HL-60 (cell line): ENCODE measurements around the gene DYNC1LI2.
"Not testable (repeated sequence)": the region's sequence is repeated elsewhere in the genome, so short reads cannot be mapped to it uniquely, and the experiment has no call there.

Experiments
- DNase-seq, 2 experiments: peaks; one replicate each; pipeline ENCODE4 v3.0.0-alpha.2; 2010 to 2020; ENCODE audit warnings: low read depth in 1 of 2, low spot score in 1 of 2
- H3K27ac ChIP-seq: fragments of 250-450 bp; sonication (Bioruptor Pico); replicated peaks from 2 replicates; pipeline ENCODE4 v1.5.1; 2020; ENCODE audit warnings: mild to moderate bottlenecking, moderate library complexity
- H3K27me3 ChIP-seq: fragments of 250-450 bp; sonication (Bioruptor Pico); 2 replicates; pipeline ENCODE4 v1.5.1; 2021; ENCODE audit warnings: mild to moderate bottlenecking, moderate library complexity; ENCODE audit not compliant: insufficient read depth, poor library complexity, severe bottlenecking
- H3K4me3 ChIP-seq: replicated peaks from 2 replicates; pipeline ENCODE4 v1.5.1; 2011; ENCODE audit warnings: mild to moderate bottlenecking, control low read depth, low read length; ENCODE audit not compliant: insufficient read depth
- CTCF ChIP-seq: IDR thresholded peaks from one replicate; pipeline ENCODE4 v1.5.1; 2011; ENCODE audit warnings: low read length, control low read depth, inconsistent platforms; ENCODE audit not compliant: insufficient read depth
- GABPA ChIP-seq: IDR thresholded peaks from 2 replicates; pipeline ENCODE4 v1.6.1; 2012; ENCODE audit warnings: low read depth
- POLR2AphosphoS5 ChIP-seq: IDR thresholded peaks from 2 replicates; pipeline ENCODE4 v1.6.1; 2012; ENCODE audit warnings: low read depth
- SPI1 ChIP-seq: IDR thresholded peaks from 2 replicates; pipeline ENCODE4 v1.6.1; 2012; ENCODE audit warnings: low read depth, mild to moderate bottlenecking, borderline replicate concordance
- TF ChIP-seq, protein P1 (sequence below): IDR thresholded peaks from 2 replicates; pipeline ENCODE4 v1.6.1; 2012; ENCODE audit warnings: low read depth; ENCODE audit not compliant: insufficient replicate concordance

Gene DYNC1LI2

DNA sequence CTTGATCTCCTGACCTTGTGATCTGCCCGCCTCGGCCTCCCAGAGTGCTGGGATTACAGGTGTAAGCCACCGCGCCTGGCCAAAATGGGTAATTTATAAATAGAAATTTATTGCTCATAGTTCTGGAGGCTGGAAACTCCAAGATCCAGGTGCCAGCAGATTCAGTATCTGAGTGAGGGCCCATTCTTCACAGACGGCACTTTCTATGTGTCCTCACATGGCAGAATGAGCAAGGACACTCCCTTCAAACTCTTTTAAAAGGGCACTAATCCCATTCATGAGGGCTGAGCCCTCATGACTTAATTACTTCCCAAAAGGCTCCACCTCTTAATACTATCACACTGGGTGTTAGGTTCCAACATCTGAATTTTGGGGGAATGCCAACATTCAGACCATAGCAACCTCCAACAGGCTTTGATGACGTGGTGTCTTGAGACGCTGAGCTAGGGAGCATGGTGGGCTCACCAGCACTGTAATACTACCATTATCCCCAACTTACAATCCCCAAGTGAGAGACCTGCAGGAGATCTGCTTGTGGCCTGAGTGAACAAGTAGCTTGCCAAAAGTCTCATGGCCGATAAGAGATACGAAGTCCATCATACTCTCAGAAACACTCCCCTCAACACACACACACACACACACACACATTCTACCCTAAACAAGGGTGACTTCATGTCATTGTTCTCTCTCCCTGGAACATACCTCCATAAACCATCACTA lies 63.3 kb downstream of the DYNC1LI2 start:
- Histone ChIP-seq H3K27ac (no peak overlapping the region), H3K4me3 (no peak overlapping the region), H3K27me3 (no peaks in the 10 kb centered on the region)
- DNase-seq = no peak
- TF ChIP-seq SPI1 = no peak
- TF ChIP-seq GABPA = no peak

GRCh38 chr16:66685501-66686115 lies 65.8 kb downstream of the DYNC1LI2 start:
- H3K4me3 ChIP-seq, H3K27ac ChIP-seq, H3K27me3 ChIP-seq, DNase-seq: not testable (repeated sequence)

DNA sequence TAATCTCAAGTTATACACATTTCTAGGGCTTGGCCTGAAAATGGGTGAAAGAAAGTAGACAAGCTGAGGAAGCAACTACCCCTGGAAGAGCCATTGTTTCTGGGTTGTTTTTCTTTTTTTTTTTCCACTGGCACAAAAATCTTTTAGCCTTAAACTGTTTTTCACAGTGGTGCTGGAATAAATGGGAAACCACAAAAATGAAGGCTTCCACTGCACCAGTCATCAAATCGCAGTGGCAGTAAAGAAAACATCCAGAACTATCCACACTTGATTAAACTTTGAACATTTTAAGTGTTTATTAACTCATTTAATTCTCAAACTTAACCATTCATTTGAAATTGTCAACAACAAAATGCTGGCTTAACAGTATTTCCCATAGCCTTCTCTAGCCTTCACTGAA lies 69.1 kb downstream of the DYNC1LI2 start:
- no peak for DNase-seq
- no peak overlapping the region for H3K4me3 ChIP-seq
- no peak overlapping the region for H3K27ac ChIP-seq
- TF ChIP-seq GABPA (no peak), CTCF (no peak), SPI1 (no peak), POLR2AphosphoS5 (no peak)
- TF ChIP-seq, protein P1, sequence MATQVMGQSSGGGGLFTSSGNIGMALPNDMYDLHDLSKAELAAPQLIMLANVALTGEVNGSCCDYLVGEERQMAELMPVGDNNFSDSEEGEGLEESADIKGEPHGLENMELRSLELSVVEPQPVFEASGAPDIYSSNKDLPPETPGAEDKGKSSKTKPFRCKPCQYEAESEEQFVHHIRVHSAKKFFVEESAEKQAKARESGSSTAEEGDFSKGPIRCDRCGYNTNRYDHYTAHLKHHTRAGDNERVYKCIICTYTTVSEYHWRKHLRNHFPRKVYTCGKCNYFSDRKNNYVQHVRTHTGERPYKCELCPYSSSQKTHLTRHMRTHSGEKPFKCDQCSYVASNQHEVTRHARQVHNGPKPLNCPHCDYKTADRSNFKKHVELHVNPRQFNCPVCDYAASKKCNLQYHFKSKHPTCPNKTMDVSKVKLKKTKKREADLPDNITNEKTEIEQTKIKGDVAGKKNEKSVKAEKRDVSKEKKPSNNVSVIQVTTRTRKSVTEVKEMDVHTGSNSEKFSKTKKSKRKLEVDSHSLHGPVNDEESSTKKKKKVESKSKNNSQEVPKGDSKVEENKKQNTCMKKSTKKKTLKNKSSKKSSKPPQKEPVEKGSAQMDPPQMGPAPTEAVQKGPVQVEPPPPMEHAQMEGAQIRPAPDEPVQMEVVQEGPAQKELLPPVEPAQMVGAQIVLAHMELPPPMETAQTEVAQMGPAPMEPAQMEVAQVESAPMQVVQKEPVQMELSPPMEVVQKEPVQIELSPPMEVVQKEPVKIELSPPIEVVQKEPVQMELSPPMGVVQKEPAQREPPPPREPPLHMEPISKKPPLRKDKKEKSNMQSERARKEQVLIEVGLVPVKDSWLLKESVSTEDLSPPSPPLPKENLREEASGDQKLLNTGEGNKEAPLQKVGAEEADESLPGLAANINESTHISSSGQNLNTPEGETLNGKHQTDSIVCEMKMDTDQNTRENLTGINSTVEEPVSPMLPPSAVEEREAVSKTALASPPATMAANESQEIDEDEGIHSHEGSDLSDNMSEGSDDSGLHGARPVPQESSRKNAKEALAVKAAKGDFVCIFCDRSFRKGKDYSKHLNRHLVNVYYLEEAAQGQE = no peak
- H3K27me3 ChIP-seq = no peaks in the 10 kb centered on the region

GRCh38 chr16:66681676-66682075 lies 69.7 kb downstream of the DYNC1LI2 start:
- no peaks in the 10 kb centered on the region for H3K27me3 ChIP-seq
- no peak overlapping the region for H3K27ac ChIP-seq
- TF ChIP-seq SPI1 = no peak
- TF ChIP-seq CTCF = no peak
- TF ChIP-seq, protein P1 = no peak
- TF ChIP-seq POLR2AphosphoS5 = no peak
- TF ChIP-seq GABPA = no peak
- H3K4me3 ChIP-seq = no peak overlapping the region
- no peak for DNase-seq

DNA sequence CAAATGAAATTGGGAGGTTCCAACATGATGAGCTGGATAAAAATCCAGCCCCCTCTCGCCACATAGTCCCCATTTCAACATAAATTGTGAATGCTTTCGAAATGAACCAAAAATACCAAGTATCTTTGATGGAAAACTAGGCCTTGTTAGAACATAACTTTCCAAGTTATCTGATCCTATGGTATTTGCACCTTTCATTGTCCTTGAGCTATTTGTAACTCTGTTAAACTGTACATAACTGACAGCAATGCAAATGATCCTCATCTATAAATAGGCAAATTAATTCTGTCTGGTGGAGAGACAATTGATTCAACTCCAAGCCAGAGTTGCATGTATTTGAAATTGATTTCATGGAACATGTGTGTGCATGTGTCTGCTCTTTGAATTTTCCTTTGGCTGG lies 73.1 kb downstream of the DYNC1LI2 start:
- H3K27ac ChIP-seq = no peak overlapping the region
- no peak for DNase-seq

More for the DNA sequence above, 73.1 kb downstream of the DYNC1LI2 start:
- TF ChIP-seq POLR2AphosphoS5 (no peak), GABPA (no peak), CTCF (no peak), SPI1 (no peak)
- TF ChIP-seq, protein P1 = no peak
- Histone ChIP-seq H3K4me3 (no peak overlapping the region), H3K27me3 (no peaks in the 10 kb centered on the region)
